Lower lobe of right lung (tissue), 2 donors: ENCODE measurements around the gene UBA6. TPM values are rescaled to one million over a fixed set of nuclear protein-coding genes. Genes with fewer than 3 reads are reported as not detected.

Experiments
- ATAC-seq, 2 donors: fragments of 200-7000 bp; cut with Tn5 transposase; one replicate each; pipeline ENCODE4 v1.9.1; 2020 to 2022; ENCODE audit warnings: mild to moderate bottlenecking in 2 of 2, moderate library complexity in 2 of 2
- DNase-seq: peaks from one replicate; pipeline ENCODE4 v3.0.0-alpha.2; 2020
- H3K27ac ChIP-seq: fragments of 200-600 bp; one replicate; pipeline ENCODE4 v1.8.0; 2022
- H3K27me3 ChIP-seq: fragments of 200-600 bp; one replicate; pipeline ENCODE4 v1.8.0; 2022; ENCODE audit warnings: low read depth
- H3K36me3 ChIP-seq: fragments of 200-600 bp; one replicate; pipeline ENCODE4 v1.8.0; 2022; ENCODE audit warnings: mild to moderate bottlenecking
- H3K4me1 ChIP-seq: fragments of 200-600 bp; one replicate; pipeline ENCODE4 v1.8.0; 2022
- H3K4me3 ChIP-seq: fragments of 200-600 bp; one replicate; pipeline ENCODE4 v1.8.0; 2022; ENCODE audit warnings: mild to moderate bottlenecking
- H3K9me3 ChIP-seq: fragments of 200-600 bp; one replicate; pipeline ENCODE4 v1.8.0; 2022
- CTCF ChIP-seq: fragments of 200-600 bp; IDR thresholded peaks from one replicate; pipeline ENCODE4 v1.8.0; 2022; ENCODE audit warnings: antibody characterized with exemption, mild to moderate bottlenecking
- intact Hi-C: fragments of 100-400 bp; cut with DNase I; formaldehyde crosslinking; loops from one replicate; pipeline ENCODE4 v1.11.0; 2022
- total RNA-seq: library from RNA; stranded (reverse); fragmentation: NEBNext Ultra II Directional; extraction: Animal tissue kit (Norgen Biotek cat#: 25700); gene quantifications from one replicate; pipeline ENCODE4 v1.2.1, GENCODE V29; 2021
- donor health status: DM: no; HTN: yes; CAD: no; lungs with severe emphysema.

Gene UBA6
- total RNA-seq, 1 donor from 2014 or later: 54.4 TPM

- no peak overlapping the region for H3K27ac ChIP-seq
- H3K36me3 ChIP-seq: peaks cover 9% of the 10 kb centered on the region
- intact Hi-C loops: no loop called here
- no peaks in the 10 kb centered on the region for H3K27me3 ChIP-seq
- ATAC-seq (no peak), DNase-seq (no peak)
- H3K4me3 ChIP-seq: no peak overlapping the region
- no peaks in the 10 kb centered on the region for H3K9me3 ChIP-seq
- peaks cover 14% of the 10 kb centered on the region for H3K4me1 ChIP-seq
- TF ChIP-seq CTCF: no peak
Measured at GRCh38 chr4:67696061-67696460, 4.9 kb downstream of the UBA6 start.

GRCh38 chr4:67694662-67695061, 6.3 kb downstream of the UBA6 start:
- H3K4me3 ChIP-seq: no peak overlapping the region
- H3K27ac ChIP-seq: no peak overlapping the region
- no peak for TF ChIP-seq CTCF
- ATAC-seq (no peak), DNase-seq (no peak)
- intact Hi-C loops: no loop called here
- no peaks in the 10 kb centered on the region for H3K9me3 ChIP-seq
- H3K36me3 ChIP-seq: peaks cover 9% of the 10 kb centered on the region
- H3K27me3 ChIP-seq: no peaks in the 10 kb centered on the region
- H3K4me1 ChIP-seq: peaks cover 5% of the 10 kb centered on the region

GRCh38 chr4:67691328-67691727, 9.6 kb downstream of the UBA6 start:
- TF ChIP-seq CTCF: no peak
- no peak overlapping the region for H3K27ac ChIP-seq
- no peaks in the 10 kb centered on the region for H3K9me3 ChIP-seq
- H3K27me3 ChIP-seq: no peaks in the 10 kb centered on the region
- H3K36me3 ChIP-seq: peaks cover 9% of the 10 kb centered on the region
- no peaks in the 10 kb centered on the region for H3K4me1 ChIP-seq
- intact Hi-C loops: no loop called here
- DNase-seq (no peak), ATAC-seq (no peak)
- H3K4me3 ChIP-seq: no peak overlapping the region

GRCh38 chr4:67687636-67688035, 13.3 kb downstream of the UBA6 start:
- no peak for TF ChIP-seq CTCF
- H3K36me3 ChIP-seq: peaks cover 9% of the 10 kb centered on the region
- no peak for DNase-seq
- no peaks in the 10 kb centered on the region for H3K9me3 ChIP-seq
- no peak overlapping the region for H3K27ac ChIP-seq
- ATAC-seq: no peak
- H3K27me3 ChIP-seq: no peaks in the 10 kb centered on the region
- no peak overlapping the region for H3K4me3 ChIP-seq
- intact Hi-C loops: no loop called here
- H3K4me1 ChIP-seq: no peaks in the 10 kb centered on the region

- DNase-seq (no peak), ATAC-seq (no peak)
- Histone ChIP-seq H3K27me3 (no peaks in the 10 kb centered on the region), H3K4me1 (no peaks in the 10 kb centered on the region), H3K36me3 (peaks cover 15% of the 10 kb centered on the region), H3K4me3 (no peak overlapping the region), H3K27ac (no peak overlapping the region), H3K9me3 (no peaks in the 10 kb centered on the region)
- intact Hi-C loops: no loop called here
- TF ChIP-seq CTCF: no peak
Measured at GRCh38 chr4:67685532-67685859, 15.5 kb downstream of the UBA6 start.
